Activated CD8-positive, alpha-beta memory T cell treated with anti-CD3 and anti-CD28 coated beads for 4 hours (primary cell): ENCODE results near the gene DUSP21.
"Not testable (repeated sequence)": the region's sequence is repeated elsewhere in the genome, so short reads cannot be mapped to it uniquely, and the experiment has no call there.

Source experiments
- DNase-seq, 2 donors: peaks; one replicate each; pipeline ENCODE4 v3.0.0-alpha.2; 2020; ENCODE audit warnings: low read depth in 2 of 2

Gene DUSP21

GRCh38 chrX:44876086-44876485, 32.3 kb downstream of the DUSP21 start:
- DNase-seq = no peak

GRCh38 chrX:44876767-44877166, 32.9 kb downstream of the DUSP21 start:
- DNase-seq = no peak

- no peak for DNase-seq
Measured at GRCh38 chrX:44878780-44879179, 35.0 kb downstream of the DUSP21 start.

GRCh38 chrX:44881549-44881948, 37.7 kb downstream of the DUSP21 start:
- no peak for DNase-seq

GRCh38 chrX:44882635-44883034, 38.8 kb downstream of the DUSP21 start:
- DNase-seq = no peak

GRCh38 chrX:44884944-44885343, 41.1 kb downstream of the DUSP21 start:
- no peak for DNase-seq

- no peak for DNase-seq
Measured at GRCh38 chrX:44889824-44890223, 46.0 kb downstream of the DUSP21 start.

- DNase-seq = no peak
Measured at GRCh38 chrX:44890247-44890646, 46.4 kb downstream of the DUSP21 start.

GRCh38 chrX:44890687-44891086, 46.9 kb downstream of the DUSP21 start:
- not testable (repeated sequence) for DNase-seq

- DNase-seq = no peak
Measured at GRCh38 chrX:44891642-44892041, 47.8 kb downstream of the DUSP21 start.
